BLaER1 (cell line): Measurements from ENCODE around the gene ATF3.

Source experiments
- H3K27ac ChIP-seq: shearing (Covaris generic); formaldehyde crosslinking; 2 replicates; pipeline ENCODE4 v1.8.1; 2022
- H3K27me3 ChIP-seq: shearing (Covaris generic); formaldehyde crosslinking; 2 replicates; pipeline ENCODE4 v1.8.1; 2022
- H3K36me3 ChIP-seq: shearing (Covaris generic); formaldehyde crosslinking; 2 replicates; pipeline ENCODE4 v1.8.1; 2022
- H3K4me1 ChIP-seq: shearing (Covaris generic); formaldehyde crosslinking; 2 replicates; pipeline ENCODE4 v1.8.1; 2022
- H3K4me2 ChIP-seq: shearing (Covaris generic); formaldehyde crosslinking; 2 replicates; pipeline ENCODE4 v1.8.1; 2022
- H3K4me3 ChIP-seq: shearing (Covaris generic); formaldehyde crosslinking; 2 replicates; pipeline ENCODE4 v1.8.1; 2022
- H3K9ac ChIP-seq: shearing (Covaris generic); formaldehyde crosslinking; 2 replicates; pipeline ENCODE4 v1.8.1; 2022
- H3K9me3 ChIP-seq: shearing (Covaris generic); formaldehyde crosslinking; 2 replicates; pipeline ENCODE4 v1.8.1; 2022
- H4K20me1 ChIP-seq: shearing (Covaris generic); formaldehyde crosslinking; 2 replicates; pipeline ENCODE4 v1.8.1; 2022
- Cebpa-rat ChIP-seq: shearing (Covaris generic); IDR thresholded peaks from 2 replicates; pipeline ENCODE4 v1.8.1; 2022

The ATF3 gene

DNA sequence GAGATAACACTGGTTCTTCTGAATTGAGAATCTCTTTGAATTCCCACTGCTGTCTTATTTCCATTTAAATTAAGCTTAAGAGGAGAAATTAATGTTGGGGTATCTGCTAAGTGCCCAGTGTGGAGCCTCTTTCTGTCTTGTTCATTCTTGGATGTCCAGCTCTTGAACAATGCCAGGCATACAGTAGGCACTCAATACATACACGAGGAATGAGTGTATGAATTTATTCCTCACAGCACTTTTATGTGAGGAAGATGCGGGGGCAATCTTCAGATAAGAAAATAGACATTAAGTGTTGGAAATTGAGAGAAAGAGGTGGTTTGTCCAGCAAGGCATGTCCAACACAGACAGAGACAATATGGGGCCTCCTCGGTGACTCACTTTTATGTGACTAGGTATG is 11.8 kb upstream of the ATF3 start:
- H3K9ac ChIP-seq, result no peak overlapping the region
- peak overlapping the region; percentile 64 for H3K27ac ChIP-seq
- peaks cover 21% of the 10 kb centered on the region for H3K4me1 ChIP-seq
- H4K20me1 ChIP-seq, result no peaks in the 10 kb centered on the region
- H3K4me3 ChIP-seq, result no peak overlapping the region
- H3K4me2 ChIP-seq, result peak overlapping the region; percentile 53
- H3K9me3 ChIP-seq, result no peaks in the 10 kb centered on the region
- H3K36me3 ChIP-seq, result no peaks in the 10 kb centered on the region
- no peak for TF ChIP-seq Cebpa-rat
- H3K27me3 ChIP-seq, result no peaks in the 10 kb centered on the region

DNA sequence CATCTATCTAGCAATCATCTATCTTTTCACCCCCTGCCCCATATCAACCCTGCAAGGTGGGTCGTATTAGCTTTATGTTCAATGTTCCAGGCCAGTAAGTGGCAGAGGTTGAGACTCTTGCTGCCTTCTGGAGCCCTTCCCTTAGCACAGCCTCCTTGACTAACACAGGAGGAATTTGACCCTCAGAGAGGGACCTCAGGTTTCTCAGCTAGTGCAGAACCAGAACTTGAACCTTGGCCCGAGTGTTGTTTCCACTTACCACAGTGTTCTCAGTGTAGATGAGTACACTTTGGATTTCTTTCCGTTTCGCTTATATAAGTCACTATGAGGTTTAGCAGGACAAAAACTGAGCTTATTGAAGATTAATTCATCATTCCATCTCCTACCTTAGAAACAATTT is 11.1 kb upstream of the ATF3 start:
- Histone ChIP-seq H3K36me3 (no peaks in the 10 kb centered on the region), H4K20me1 (no peaks in the 10 kb centered on the region), H3K9ac (no peak overlapping the region), H3K27me3 (no peaks in the 10 kb centered on the region; the same call in 1 of the 2 replicates), H3K4me1 (peaks cover 21% of the 10 kb centered on the region), H3K27ac (no peak overlapping the region), H3K9me3 (no peaks in the 10 kb centered on the region), H3K4me2 (no peak overlapping the region), H3K4me3 (no peak overlapping the region)
- no peak for TF ChIP-seq Cebpa-rat

GRCh38 chr1:212600071-212600915 is 8.3 kb upstream of the ATF3 start:
- Histone ChIP-seq H3K27me3 (peaks cover 21% of the 10 kb centered on the region), H3K4me1 (peaks cover 21% of the 10 kb centered on the region), H3K9ac (no peak overlapping the region), H4K20me1 (peaks cover 7% of the 10 kb centered on the region; the same call in 1 of the 2 replicates), H3K36me3 (no peaks in the 10 kb centered on the region), H3K9me3 (no peaks in the 10 kb centered on the region), H3K27ac (no peak overlapping the region), H3K4me3 (no peak overlapping the region), H3K4me2 (peak overlapping the region; percentile 36; the same call in 1 of the 2 replicates)
- TF ChIP-seq Cebpa-rat, result no peak

- no peak overlapping the region for H3K27ac ChIP-seq
- H3K4me3 ChIP-seq, result no peak overlapping the region
- no peak overlapping the region for H3K9ac ChIP-seq
- H3K4me1 ChIP-seq, result peaks cover 14% of the 10 kb centered on the region
- peaks cover 14% of the 10 kb centered on the region for H4K20me1 ChIP-seq
- no peaks in the 10 kb centered on the region for H3K36me3 ChIP-seq
- no peak for TF ChIP-seq Cebpa-rat
- H3K27me3 ChIP-seq, result peaks cover 28% of the 10 kb centered on the region
- H3K4me2 ChIP-seq, result no peak overlapping the region
- H3K9me3 ChIP-seq, result no peaks in the 10 kb centered on the region
These were observed 7.6 kb upstream of the ATF3 start for GRCh38 chr1:212600980-212601379.

GRCh38 chr1:212601524-212601923 is 7.0 kb upstream of the ATF3 start:
- Histone ChIP-seq H3K9ac (no peak overlapping the region), H3K4me2 (no peak overlapping the region), H3K27me3 (peaks cover 33% of the 10 kb centered on the region), H4K20me1 (peaks cover 20% of the 10 kb centered on the region), H3K9me3 (no peaks in the 10 kb centered on the region), H3K36me3 (no peaks in the 10 kb centered on the region), H3K27ac (no peak overlapping the region), H3K4me3 (no peak overlapping the region), H3K4me1 (peaks cover 9% of the 10 kb centered on the region)
- no peak for TF ChIP-seq Cebpa-rat

DNA sequence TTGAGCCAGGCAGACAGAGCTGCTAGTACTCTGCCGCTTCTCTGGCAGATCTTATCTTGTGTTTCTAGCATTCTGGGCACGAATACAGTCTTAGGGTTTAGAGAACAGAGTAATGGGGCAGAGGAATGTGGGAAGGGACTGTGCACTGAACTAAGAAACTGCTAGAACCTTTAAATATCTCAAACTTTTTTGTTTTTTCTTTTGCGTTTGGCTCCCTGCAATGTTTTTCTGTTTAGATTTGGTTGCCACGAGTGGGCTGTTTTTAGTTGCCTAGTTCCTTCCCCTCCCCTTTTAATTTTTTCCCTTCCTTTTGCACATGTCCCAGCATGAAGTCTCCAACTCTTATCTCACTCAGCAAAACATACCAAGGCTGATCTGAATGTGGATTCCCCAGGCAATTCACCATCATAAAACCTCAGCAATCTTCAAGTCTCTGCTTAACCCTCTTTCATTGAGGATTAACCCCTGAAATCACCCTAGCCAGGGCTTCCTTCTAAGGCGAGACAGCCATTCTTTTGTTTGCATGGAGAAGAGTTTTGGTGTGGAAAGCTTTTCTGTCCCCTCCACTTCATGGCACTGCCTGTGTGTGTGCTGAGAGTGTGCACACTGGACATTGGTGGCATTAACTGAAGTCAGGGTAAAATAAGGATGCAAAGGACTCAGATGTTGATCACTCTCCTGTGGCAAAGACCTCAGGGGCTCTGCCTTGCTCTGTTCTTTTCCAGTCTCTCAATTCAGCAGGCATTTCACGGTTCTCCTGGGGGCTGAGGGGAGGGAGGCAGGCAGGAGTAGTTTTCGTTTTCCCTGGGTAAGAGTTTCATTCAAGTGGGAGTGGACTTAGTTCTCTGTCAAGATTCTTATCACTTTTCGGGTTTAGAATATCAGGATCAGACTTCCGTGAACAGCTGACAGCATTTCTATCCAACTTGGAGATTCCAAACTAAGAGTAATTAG is 2.8 kb upstream of the ATF3 start:
- TF ChIP-seq Cebpa-rat, result no peak
- peaks cover 56% of the 10 kb centered on the region for H3K27me3 ChIP-seq
- H3K4me3 ChIP-seq, result no peak overlapping the region
- peaks cover 48% of the 10 kb centered on the region for H4K20me1 ChIP-seq
- H3K4me1 ChIP-seq, result peaks cover 27% of the 10 kb centered on the region
- no peak overlapping the region for H3K9ac ChIP-seq
- H3K27ac ChIP-seq, result no peak overlapping the region
- no peaks in the 10 kb centered on the region for H3K36me3 ChIP-seq
- no peaks in the 10 kb centered on the region for H3K9me3 ChIP-seq
- no peak overlapping the region for H3K4me2 ChIP-seq

DNA sequence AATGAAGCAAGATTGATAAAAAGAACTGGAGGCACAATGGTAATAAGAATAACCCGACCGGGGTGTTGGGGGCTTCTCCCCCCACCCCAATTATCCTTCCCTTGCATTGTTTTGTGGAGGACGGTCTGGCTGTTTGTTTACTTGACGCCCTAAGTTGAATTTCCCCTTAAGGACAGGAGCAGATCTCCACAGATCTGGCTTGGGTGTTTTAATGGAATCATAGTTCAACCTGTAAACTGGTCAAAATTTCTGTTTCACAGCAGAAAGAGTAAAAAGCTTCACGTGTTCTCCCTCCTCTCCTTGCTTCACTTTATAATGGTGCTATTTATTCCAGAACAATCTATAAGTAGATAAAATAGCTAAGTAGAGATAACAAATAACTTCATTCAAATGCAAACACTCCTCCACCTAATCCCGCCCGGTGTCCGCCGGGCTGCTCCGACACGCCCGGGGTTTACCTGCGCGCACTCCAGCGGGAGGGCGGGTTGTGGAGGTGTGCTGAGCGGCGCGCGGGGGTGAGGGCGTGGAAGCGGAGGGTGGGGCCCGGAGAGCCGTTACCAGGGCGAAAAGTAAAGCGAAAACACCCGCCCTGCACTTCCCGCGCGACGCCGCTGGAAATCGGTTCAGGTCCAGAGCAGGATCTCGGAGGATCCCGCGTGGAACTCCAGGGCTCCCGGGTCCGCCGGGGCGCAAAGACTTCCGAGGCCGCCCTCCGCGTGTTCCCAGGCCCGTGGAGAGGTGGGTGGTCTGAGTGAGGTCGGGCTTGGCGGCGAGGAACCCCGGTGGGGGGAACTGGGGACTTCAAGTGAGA is 2.0 kb upstream of the ATF3 start:
- H3K9ac ChIP-seq, result peak overlapping the region; percentile 56
- H3K27me3 ChIP-seq, result peaks cover 56% of the 10 kb centered on the region
- H3K27ac ChIP-seq, result no peak overlapping the region
- no peak for TF ChIP-seq Cebpa-rat
- peaks cover 57% of the 10 kb centered on the region for H4K20me1 ChIP-seq
- H3K4me1 ChIP-seq, result peaks cover 30% of the 10 kb centered on the region
- H3K4me3 ChIP-seq, result peak overlapping the region; percentile 79
- H3K36me3 ChIP-seq, result no peaks in the 10 kb centered on the region
- H3K9me3 ChIP-seq, result no peaks in the 10 kb centered on the region
- peak overlapping the region; percentile 97 for H3K4me2 ChIP-seq

GRCh38 chr1:212607206-212607912 is 1.2 kb upstream of the ATF3 start:
- Histone ChIP-seq H4K20me1 (peaks cover 64% of the 10 kb centered on the region), H3K36me3 (no peaks in the 10 kb centered on the region), H3K4me1 (peaks cover 30% of the 10 kb centered on the region), H3K9ac (peak overlapping the region; percentile 56), H3K4me3 (peak overlapping the region; percentile 79), H3K4me2 (peak overlapping the region; percentile 97), H3K27ac (no peak overlapping the region), H3K27me3 (peaks cover 56% of the 10 kb centered on the region), H3K9me3 (no peaks in the 10 kb centered on the region)
- no peak for TF ChIP-seq Cebpa-rat
